CMK (cell line): ENCODE results near the gene CDC14C.

Experiments used
- DNase-seq: peaks from one replicate; pipeline ENCODE4 v3.0.0-alpha.2; 2010; ENCODE audit warnings: low read depth

CDC14C gene

DNA sequence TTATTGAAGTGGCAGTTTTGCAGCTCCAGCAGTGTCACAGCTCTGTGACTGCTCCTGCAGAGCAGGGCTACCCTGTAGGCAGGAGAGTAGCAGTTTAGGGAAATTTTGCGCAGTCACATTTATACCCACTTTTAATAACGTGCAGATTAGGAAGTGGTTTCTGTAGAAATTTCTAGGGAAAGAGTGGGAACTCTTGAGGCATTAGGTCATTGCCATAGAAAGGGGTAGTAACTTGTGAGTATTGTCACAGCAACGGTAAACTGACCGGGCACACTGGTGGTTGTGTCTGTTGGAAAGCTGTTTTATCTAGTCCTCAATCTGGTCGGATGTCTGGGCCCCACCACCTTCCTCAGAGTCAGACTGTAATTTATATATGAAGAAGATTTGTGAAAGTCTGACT is 51.9 kb downstream of the CDC14C start:
- DNase-seq: no peak

DNA sequence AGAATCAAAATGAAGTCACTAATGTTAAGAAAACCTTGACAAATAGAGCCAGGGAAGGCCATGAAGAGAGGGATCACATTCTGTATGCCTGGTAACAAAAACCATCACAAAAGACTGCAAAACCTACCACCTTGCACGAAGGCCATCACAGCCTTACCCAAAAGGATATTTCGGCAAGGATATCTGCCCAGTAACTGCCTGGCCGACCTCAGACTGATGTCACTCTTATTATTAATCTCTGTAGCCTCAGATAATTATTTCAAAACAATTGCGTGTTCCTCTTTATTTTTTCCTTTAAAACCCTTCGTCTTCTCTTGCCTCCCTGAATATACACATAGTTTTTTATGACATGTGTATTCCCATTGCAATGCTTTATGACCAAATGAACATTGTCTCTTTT is 52.5 kb downstream of the CDC14C start:
- no peak for DNase-seq
